DOHH2 (cell line): ENCODE measurements around the gene KCNG2.

Experiments used
- EZH2phosphoT487 ChIP-seq: fragments of 200-600 bp; sonication (generic); IDR thresholded peaks from 2 replicates; pipeline ENCODE4 v1.6.1; 2017; ENCODE audit warnings: borderline replicate concordance, mild to moderate bottlenecking, antibody characterized with exemption, low read length, moderate library complexity, mixed read lengths
- TF ChIP-seq, protein P1 (sequence below): fragments of 200-600 bp; sonication (generic); IDR thresholded peaks from one replicate; pipeline ENCODE4 v1.5.1; 2014; ENCODE audit warnings: antibody characterized with exemption, mild to moderate bottlenecking, low read depth, low read length; ENCODE audit not compliant: poor library complexity, severe bottlenecking

DNA sequence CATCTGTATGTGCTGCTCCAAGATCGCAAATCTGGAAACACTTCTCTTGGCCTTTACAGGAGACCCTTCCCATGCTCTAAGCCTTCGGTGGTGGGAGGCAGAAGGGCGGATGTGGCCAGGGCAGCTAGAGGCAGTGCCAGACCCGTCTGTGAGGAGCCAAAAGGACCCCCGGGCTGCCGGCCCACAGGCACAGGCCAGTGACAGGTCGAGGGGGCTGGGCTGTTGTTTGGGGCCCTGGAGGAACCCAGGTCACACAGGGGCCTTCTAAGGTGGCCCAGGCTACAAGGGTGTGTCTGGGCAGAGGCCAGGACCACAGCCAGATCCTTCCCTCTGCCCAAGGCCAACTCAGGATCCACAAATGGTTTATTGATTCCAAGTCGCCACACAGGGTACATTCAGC lies 104.3 kb downstream of the KCNG2 start:
- TF ChIP-seq, protein P1, sequence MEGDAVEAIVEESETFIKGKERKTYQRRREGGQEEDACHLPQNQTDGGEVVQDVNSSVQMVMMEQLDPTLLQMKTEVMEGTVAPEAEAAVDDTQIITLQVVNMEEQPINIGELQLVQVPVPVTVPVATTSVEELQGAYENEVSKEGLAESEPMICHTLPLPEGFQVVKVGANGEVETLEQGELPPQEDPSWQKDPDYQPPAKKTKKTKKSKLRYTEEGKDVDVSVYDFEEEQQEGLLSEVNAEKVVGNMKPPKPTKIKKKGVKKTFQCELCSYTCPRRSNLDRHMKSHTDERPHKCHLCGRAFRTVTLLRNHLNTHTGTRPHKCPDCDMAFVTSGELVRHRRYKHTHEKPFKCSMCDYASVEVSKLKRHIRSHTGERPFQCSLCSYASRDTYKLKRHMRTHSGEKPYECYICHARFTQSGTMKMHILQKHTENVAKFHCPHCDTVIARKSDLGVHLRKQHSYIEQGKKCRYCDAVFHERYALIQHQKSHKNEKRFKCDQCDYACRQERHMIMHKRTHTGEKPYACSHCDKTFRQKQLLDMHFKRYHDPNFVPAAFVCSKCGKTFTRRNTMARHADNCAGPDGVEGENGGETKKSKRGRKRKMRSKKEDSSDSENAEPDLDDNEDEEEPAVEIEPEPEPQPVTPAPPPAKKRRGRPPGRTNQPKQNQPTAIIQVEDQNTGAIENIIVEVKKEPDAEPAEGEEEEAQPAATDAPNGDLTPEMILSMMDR = no peak
- no peak for TF ChIP-seq EZH2phosphoT487
